Measurements from ENCODE around the gene CYP4F12. TPM values are rescaled to one million over a fixed set of nuclear protein-coding genes. Genes with fewer than 3 reads are reported as not detected.
"Not testable (repeated sequence)": the region's sequence is repeated elsewhere in the genome, so short reads cannot be mapped to it uniquely, and the experiment has no call there.

Gene CYP4F12
- total and polyA plus RNA-seq, 7 donors: 0.36 to 2.4 (median 1.3) TPM; not detected in 2

DNA sequence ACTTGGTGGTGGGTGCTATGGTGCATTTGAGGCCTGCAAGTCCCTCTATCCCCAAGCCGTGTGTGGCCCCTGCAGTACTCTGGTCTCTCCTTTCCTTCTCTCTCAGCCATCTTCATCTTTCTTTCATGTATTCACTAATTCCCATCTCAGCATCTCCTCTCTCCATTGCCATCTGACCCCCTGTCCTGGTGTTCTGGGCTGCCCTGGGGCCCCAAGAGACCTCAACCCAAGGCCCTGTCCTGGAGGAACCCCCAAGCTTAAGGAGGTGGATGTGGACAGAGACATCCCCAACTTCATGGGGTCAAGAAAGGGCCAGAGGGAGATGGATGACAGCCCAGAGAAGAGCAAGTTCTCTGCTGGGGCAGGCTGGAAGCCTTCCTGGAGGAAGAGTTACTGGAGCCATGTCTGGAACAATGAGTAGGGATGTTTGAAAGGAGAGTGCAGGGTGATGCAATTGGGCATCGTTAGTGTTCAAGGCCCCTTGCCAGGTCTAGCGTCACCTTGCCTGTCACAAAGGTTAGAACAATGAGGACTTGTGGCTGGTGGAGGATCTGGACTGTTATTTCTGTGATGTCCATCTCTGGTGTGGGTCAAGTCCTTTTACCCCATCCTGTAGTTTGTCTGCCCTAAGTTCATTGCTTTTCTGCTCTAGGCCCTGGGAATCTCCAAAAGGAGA is 28.7 kb upstream of the CYP4F12 start:
- TF ChIP-seq, protein P1, sequence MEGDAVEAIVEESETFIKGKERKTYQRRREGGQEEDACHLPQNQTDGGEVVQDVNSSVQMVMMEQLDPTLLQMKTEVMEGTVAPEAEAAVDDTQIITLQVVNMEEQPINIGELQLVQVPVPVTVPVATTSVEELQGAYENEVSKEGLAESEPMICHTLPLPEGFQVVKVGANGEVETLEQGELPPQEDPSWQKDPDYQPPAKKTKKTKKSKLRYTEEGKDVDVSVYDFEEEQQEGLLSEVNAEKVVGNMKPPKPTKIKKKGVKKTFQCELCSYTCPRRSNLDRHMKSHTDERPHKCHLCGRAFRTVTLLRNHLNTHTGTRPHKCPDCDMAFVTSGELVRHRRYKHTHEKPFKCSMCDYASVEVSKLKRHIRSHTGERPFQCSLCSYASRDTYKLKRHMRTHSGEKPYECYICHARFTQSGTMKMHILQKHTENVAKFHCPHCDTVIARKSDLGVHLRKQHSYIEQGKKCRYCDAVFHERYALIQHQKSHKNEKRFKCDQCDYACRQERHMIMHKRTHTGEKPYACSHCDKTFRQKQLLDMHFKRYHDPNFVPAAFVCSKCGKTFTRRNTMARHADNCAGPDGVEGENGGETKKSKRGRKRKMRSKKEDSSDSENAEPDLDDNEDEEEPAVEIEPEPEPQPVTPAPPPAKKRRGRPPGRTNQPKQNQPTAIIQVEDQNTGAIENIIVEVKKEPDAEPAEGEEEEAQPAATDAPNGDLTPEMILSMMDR (IDR thresholded peaks at IDR 0.05): no peak
- DNase-seq (no peak), ATAC-seq (no peak)
- intact Hi-C loops (cut with DNase I): no loop called here
- Histone ChIP-seq H3K36me3 (ENCODE audit: insufficient read depth in 1 of 2, low read depth in 1 of 2) (no peaks in the 10 kb centered on the region), H3K4me1 (no peaks in the 10 kb centered on the region), H3K27ac (no peak overlapping the region), H3K4me3 (no peak overlapping the region), H3K9me3 (no peaks in the 10 kb centered on the region), H3K27me3 (ENCODE audit: insufficient read depth in 3 of 3, low read length in 2 of 3) (no peaks in the 10 kb centered on the region)
- 77 to 82% (median 80%) methylated on average over 3 of the region's 3 CpGs for WGBS, 3 donors

GRCh38 chr19:15644816-15645215 is 28.1 kb upstream of the CYP4F12 start:
- WGBS, 3 donors: 41 to 45% (median 42%) methylated on average over 3 of the region's 3 CpGs
- no peak for ATAC-seq
- no peaks in the 10 kb centered on the region for H3K36me3 ChIP-seq (ENCODE audit: insufficient read depth in 1 of 2, low read depth in 1 of 2)
- H3K9me3 ChIP-seq: no peaks in the 10 kb centered on the region
- intact Hi-C loops (cut with DNase I): no loop called here
- no peaks in the 10 kb centered on the region for H3K4me1 ChIP-seq
- TF ChIP-seq, protein P1 (IDR thresholded peaks at IDR 0.05): no peak
- H3K27ac ChIP-seq: no peak overlapping the region
- no peak for DNase-seq
- no peaks in the 10 kb centered on the region for H3K27me3 ChIP-seq (ENCODE audit: insufficient read depth in 3 of 3, low read length in 2 of 3)
- H3K4me3 ChIP-seq: no peak overlapping the region

DNA sequence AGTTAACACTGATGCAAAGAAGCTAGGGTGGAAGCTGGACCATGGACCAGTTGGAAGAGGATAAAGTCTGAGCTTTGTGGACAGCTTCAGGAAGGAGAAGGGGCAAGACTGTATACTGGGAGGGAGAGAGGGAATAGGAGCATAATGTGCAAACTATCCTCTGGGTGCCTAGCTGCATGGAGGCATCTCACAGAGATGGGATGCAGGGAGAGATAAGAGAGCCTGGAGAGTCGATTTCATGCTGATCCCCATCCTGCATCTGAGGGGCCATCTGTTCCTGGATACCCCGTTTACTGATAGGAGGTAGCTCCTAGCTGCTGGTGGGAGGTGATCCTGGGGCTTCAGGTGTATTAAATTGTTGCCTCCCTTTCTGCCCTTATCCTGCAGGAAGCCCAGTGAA is 23.4 kb upstream of the CYP4F12 start:
- Histone ChIP-seq H3K36me3 (ENCODE audit: insufficient read depth in 1 of 2, low read depth in 1 of 2) (no peaks in the 10 kb centered on the region), H3K27ac (no peak overlapping the region), H3K4me3 (no peak overlapping the region), H3K9me3 (no peaks in the 10 kb centered on the region), H3K4me1 (no peaks in the 10 kb centered on the region), H3K27me3 (ENCODE audit: insufficient read depth in 3 of 3, low read length in 2 of 3) (peaks cover 0 to 4% (median 0%) of the 10 kb centered on the region in 3 donors)
- intact Hi-C loops (cut with DNase I): no loop called here
- 63 to 77% (median 72%) methylated on average over 2 of the region's 2 CpGs for WGBS, 3 donors
- ATAC-seq: no peak
- TF ChIP-seq, protein P1 (IDR thresholded peaks at IDR 0.05): no peak
- no peak for DNase-seq

DNA sequence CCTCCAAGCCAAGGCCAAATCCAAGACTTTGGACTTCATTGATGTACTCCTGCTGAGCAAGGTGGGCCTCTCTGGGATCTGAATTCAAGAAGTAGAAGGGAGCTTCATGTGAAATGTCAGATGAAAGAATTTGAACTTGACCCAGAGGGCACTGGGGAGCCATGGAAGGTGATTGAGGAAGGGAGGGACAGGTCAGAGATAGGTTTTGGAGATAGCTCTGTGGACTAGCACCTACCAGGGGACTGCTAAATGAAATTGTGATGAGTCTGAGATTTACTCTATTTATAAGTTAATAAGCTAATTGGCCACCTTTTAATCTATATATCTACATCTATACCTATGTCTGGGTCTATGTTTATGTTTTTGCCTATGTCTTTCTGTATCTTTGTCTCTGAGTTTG is 22.8 kb upstream of the CYP4F12 start:
- H3K27me3 ChIP-seq (ENCODE audit: insufficient read depth in 3 of 3, low read length in 2 of 3); H3K27ac ChIP-seq; H3K4me3 ChIP-seq; H3K4me1 ChIP-seq; H3K36me3 ChIP-seq (ENCODE audit: insufficient read depth in 1 of 2, low read depth in 1 of 2); ATAC-seq; intact Hi-C loops (cut with DNase I); H3K9me3 ChIP-seq; DNase-seq: not testable (repeated sequence)

GRCh38 chr19:15651791-15652190 is 21.1 kb upstream of the CYP4F12 start:
- no peak for DNase-seq
- 60 to 83% (median 76%) methylated on average over 3 of the region's 3 CpGs for WGBS, 3 donors
- TF ChIP-seq, protein P1 (IDR thresholded peaks at IDR 0.05): no peak
- Histone ChIP-seq H3K4me1 (no peaks in the 10 kb centered on the region), H3K27me3 (ENCODE audit: insufficient read depth in 3 of 3, low read length in 2 of 3) (peaks cover 0 to 4% (median 0%) of the 10 kb centered on the region in 3 donors), H3K9me3 (no peaks in the 10 kb centered on the region), H3K4me3 (no peak overlapping the region), H3K36me3 (ENCODE audit: insufficient read depth in 1 of 2, low read depth in 1 of 2) (no peaks in the 10 kb centered on the region), H3K27ac (no peak overlapping the region)
- no peak for ATAC-seq
- intact Hi-C loops (cut with DNase I): no loop called here
